Neuron (in vitro differentiated cells): ENCODE measurements around the gene EIF3D.

ENCODE experiments used
- H2AFZ ChIP-seq: one replicate; pipeline ENCODE4 v1.6.1; 2013; ENCODE audit warnings: low read depth, mild to moderate bottlenecking, inconsistent platforms, low read length, moderate library complexity
- H3K27me3 ChIP-seq: one replicate; pipeline ENCODE4 v1.6.1; 2013; ENCODE audit warnings: low read length; ENCODE audit not compliant: insufficient read depth
- H3K36me3 ChIP-seq: one replicate; pipeline ENCODE4 v1.6.1; 2013; ENCODE audit warnings: low read length; ENCODE audit not compliant: insufficient read depth
- H3K4me1 ChIP-seq: one replicate; pipeline ENCODE4 v1.6.1; 2013; ENCODE audit warnings: low read length; ENCODE audit not compliant: insufficient read depth
- H3K4me3 ChIP-seq: 2 replicates; pipeline ENCODE4 v1.5.1; 2013; ENCODE audit warnings: mild to moderate bottlenecking, low read length, moderate library complexity
- H3K9me3 ChIP-seq: one replicate; pipeline ENCODE4 v1.6.1; 2013; ENCODE audit warnings: low read length

The EIF3D gene

DNA sequence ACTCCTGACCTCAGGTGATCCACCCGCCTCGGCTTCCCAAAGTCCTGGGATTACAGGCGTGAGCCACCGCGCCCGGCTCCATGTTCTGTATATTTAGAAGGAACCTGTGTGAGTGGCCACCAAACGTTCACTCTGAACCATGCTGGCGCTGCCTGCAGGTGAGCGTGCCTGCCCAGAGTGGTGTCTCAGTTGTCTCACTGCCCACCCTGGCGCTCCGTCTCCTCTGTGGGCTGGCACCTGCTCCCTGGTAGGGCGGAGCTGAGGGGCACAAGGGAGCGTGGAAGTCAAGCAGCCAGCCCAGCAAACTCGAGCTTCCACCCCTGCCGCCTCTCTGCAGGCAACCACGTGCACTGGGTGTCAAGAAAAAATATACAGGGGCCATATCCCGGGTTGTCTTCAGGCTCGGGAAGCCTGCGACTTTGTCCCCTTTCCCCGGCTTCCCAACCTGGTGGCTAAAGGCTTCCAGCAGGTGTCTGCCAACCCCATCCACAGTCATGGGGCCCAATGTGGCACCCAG lies 64.2 kb downstream of the EIF3D start:
- Histone ChIP-seq H2AFZ (no peak overlapping the region), H3K4me1 (no peaks in the 10 kb centered on the region)

GRCh38 chr22:36463783-36464184 lies 65.2 kb downstream of the EIF3D start:
- peaks cover 8% of the 10 kb centered on the region for H3K36me3 ChIP-seq
- no peak overlapping the region for H2AFZ ChIP-seq
- H3K27me3 ChIP-seq, result no peaks in the 10 kb centered on the region
- no peak overlapping the region for H3K4me3 ChIP-seq
- peaks cover 6% of the 10 kb centered on the region for H3K4me1 ChIP-seq
- H3K9me3 ChIP-seq, result no peaks in the 10 kb centered on the region

More for the DNA sequence above, 64.2 kb downstream of the EIF3D start:
- H3K27me3 ChIP-seq, result no peaks in the 10 kb centered on the region
- peaks cover 8% of the 10 kb centered on the region for H3K36me3 ChIP-seq
- no peaks in the 10 kb centered on the region for H3K9me3 ChIP-seq
- no peak overlapping the region for H3K4me3 ChIP-seq

- Histone ChIP-seq H3K4me3 (no peak overlapping the region), H2AFZ (no peak overlapping the region), H3K27me3 (no peaks in the 10 kb centered on the region), H3K9me3 (no peaks in the 10 kb centered on the region), H3K36me3 (peaks cover 8% of the 10 kb centered on the region), H3K4me1 (peaks cover 6% of the 10 kb centered on the region)
Observed at GRCh38 chr22:36461665-36462649, 67.0 kb downstream of the EIF3D start.
